ENCODE data around the gene ACCSL.

ACCSL gene

GRCh38 chr11:44017443-44018126, 30.2 kb upstream of the ACCSL start:
- no peak for DNase-seq (ENCODE audit: low read depth)
- H3K4me3 ChIP-seq (ENCODE audit: low read depth, low read length) = no peak overlapping the region
- TF ChIP-seq, protein P1, sequence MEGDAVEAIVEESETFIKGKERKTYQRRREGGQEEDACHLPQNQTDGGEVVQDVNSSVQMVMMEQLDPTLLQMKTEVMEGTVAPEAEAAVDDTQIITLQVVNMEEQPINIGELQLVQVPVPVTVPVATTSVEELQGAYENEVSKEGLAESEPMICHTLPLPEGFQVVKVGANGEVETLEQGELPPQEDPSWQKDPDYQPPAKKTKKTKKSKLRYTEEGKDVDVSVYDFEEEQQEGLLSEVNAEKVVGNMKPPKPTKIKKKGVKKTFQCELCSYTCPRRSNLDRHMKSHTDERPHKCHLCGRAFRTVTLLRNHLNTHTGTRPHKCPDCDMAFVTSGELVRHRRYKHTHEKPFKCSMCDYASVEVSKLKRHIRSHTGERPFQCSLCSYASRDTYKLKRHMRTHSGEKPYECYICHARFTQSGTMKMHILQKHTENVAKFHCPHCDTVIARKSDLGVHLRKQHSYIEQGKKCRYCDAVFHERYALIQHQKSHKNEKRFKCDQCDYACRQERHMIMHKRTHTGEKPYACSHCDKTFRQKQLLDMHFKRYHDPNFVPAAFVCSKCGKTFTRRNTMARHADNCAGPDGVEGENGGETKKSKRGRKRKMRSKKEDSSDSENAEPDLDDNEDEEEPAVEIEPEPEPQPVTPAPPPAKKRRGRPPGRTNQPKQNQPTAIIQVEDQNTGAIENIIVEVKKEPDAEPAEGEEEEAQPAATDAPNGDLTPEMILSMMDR (IDR thresholded peaks at IDR 0.05; ENCODE audit: insufficient read depth, low read depth, low read length, missing control alignments) = no peak

GRCh38 chr11:44018127-44018521, 29.7 kb upstream of the ACCSL start:
- TF ChIP-seq, protein P1 (IDR thresholded peaks at IDR 0.05; ENCODE audit: insufficient read depth, low read depth, low read length, missing control alignments) = no peak
- H3K4me3 ChIP-seq (ENCODE audit: low read depth, low read length) = no peak overlapping the region
- no peak for DNase-seq (ENCODE audit: low read depth)

- TF ChIP-seq, protein P1 (IDR thresholded peaks at IDR 0.05; ENCODE audit: insufficient read depth, low read depth, low read length, missing control alignments) = no peak
- H3K4me3 ChIP-seq (ENCODE audit: low read depth, low read length) = no peak overlapping the region
- DNase-seq (ENCODE audit: low read depth) = no peak
These were observed 29.0 kb upstream of the ACCSL start for GRCh38 chr11:44018829-44019228.

DNA sequence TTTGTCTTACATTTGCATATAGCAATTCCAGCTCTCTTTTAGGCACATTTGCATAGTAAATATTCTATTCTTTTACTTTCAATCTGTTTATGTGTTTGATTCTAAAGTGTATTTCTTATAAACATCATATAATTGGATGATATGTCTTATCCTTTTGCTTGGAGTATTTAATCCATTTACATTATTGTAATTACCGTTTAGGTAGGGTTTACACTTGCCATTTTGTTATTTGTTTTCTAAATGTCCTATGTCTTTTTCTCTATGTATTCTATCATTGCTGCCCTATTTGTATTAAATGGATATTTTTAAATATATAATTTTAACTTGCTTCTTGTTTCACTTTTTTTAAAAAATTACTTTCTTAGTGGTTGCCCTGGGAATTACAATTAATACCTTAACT, 22.8 kb upstream of the ACCSL start:
- H3K4me3 ChIP-seq (ENCODE audit: low read depth, low read length) = no peak overlapping the region
- TF ChIP-seq, protein P1 (IDR thresholded peaks at IDR 0.05; ENCODE audit: insufficient read depth, low read depth, low read length, missing control alignments) = no peak
- DNase-seq (ENCODE audit: low read depth) = no peak

GRCh38 chr11:44025727-44026126, 22.1 kb upstream of the ACCSL start:
- TF ChIP-seq, protein P1 (IDR thresholded peaks at IDR 0.05; ENCODE audit: insufficient read depth, low read depth, low read length, missing control alignments) = no peak
- DNase-seq (ENCODE audit: low read depth) = no peak
- no peak overlapping the region for H3K4me3 ChIP-seq (ENCODE audit: low read depth, low read length)

DNA sequence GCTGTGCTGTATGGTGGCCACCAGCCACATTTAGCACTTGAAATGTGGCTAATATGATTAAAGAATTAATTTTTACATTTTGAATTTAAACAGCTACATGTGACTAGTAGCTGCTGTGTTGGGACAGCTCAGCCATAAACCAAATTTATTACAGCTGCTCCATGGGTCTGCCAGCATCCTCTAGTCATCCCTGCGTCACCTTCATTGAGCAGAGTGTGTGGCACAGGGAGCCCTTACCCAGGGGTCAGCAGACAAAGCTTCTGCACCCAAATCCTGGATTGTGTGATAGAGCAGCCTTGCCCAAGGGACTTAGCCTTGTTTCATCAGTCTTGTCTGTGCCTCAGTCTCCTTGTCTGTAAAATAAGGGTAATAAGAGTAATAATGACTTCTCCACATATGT, 19.4 kb upstream of the ACCSL start:
- H3K4me3 ChIP-seq (ENCODE audit: low read depth, low read length) = no peak overlapping the region
- DNase-seq (ENCODE audit: low read depth) = no peak
- TF ChIP-seq, protein P1 (IDR thresholded peaks at IDR 0.05; ENCODE audit: insufficient read depth, low read depth, low read length, missing control alignments) = no peak
